ENCODE results near the gene CREB3L1. TPM values are rescaled to one million over a fixed set of nuclear protein-coding genes. Genes with fewer than 3 reads are reported as not detected.

Gene CREB3L1
- total RNA-seq, 1 donor from 2014 or later: 0.53 TPM

DNA sequence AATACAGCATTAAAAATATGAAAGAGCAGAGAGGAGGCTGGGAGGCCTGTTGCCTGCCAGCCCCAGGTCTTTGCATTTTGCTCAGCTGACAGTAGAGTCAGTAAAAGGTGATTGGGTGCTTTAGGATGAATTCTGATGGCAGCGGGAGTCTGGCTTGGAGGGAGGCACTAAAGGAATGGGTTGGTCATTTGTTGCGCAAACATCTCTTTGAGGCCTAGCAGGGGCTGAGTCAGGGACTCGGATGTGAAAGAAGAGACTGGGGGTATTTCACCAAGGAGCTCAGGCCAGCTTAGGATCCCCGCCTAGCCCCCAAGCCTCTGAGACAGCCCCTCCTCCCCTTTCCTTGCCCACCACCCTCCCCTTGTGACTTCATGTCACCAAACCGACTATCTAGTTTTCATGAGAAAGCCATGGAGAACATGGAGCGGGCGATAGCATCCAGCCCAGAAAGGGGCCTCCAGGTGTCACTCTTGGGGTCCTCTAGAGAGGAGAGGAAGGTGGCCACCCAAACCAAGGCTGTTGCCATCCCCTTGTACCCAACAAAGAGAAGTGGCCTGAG is 79.5 kb downstream of the CREB3L1 start:
- Histone ChIP-seq H3K4me3 (ENCODE audit: low read depth, low read length) (no peak overlapping the region), H3K27me3 (ENCODE audit: control insufficient read depth, insufficient read depth, low read length) (no peaks in the 10 kb centered on the region), H3K36me3 (ENCODE audit: control insufficient read depth, insufficient read depth, low read length) (peaks cover 4% of the 10 kb centered on the region)
- peak; percentile 84 for DNase-seq (ENCODE audit: low read depth)
- FAIRE-seq: no peak
- TF ChIP-seq, protein P1, sequence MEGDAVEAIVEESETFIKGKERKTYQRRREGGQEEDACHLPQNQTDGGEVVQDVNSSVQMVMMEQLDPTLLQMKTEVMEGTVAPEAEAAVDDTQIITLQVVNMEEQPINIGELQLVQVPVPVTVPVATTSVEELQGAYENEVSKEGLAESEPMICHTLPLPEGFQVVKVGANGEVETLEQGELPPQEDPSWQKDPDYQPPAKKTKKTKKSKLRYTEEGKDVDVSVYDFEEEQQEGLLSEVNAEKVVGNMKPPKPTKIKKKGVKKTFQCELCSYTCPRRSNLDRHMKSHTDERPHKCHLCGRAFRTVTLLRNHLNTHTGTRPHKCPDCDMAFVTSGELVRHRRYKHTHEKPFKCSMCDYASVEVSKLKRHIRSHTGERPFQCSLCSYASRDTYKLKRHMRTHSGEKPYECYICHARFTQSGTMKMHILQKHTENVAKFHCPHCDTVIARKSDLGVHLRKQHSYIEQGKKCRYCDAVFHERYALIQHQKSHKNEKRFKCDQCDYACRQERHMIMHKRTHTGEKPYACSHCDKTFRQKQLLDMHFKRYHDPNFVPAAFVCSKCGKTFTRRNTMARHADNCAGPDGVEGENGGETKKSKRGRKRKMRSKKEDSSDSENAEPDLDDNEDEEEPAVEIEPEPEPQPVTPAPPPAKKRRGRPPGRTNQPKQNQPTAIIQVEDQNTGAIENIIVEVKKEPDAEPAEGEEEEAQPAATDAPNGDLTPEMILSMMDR (IDR thresholded peaks at IDR 0.05; ENCODE audit: insufficient read depth, low read length, severe bottlenecking): no peak

DNA sequence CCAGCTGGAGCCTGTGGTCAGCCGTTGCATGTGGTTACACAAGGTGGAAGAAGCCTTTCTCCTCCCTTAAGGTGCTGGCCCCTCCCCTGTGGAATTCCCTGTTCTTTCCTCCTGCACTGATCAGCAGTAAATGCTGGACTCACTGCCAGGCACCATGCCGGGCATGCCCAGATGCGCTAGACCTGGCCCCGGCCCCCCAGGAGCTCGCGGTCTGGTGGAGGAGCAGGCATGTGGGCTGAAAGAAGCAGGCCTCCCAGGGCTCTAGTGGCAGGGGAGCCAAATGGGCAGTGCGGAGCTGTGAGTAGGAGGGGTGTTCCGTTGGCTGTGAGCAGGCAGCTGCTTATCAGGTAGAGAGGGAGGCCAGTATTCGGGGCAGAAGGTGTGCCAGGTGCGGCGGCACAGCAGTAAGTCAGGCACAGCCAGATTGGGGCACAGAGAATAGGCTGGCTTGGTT is 80.0 kb downstream of the CREB3L1 start:
- Histone ChIP-seq H3K27me3 (ENCODE audit: control insufficient read depth, insufficient read depth, low read length) (no peaks in the 10 kb centered on the region), H3K36me3 (ENCODE audit: control insufficient read depth, insufficient read depth, low read length) (peaks cover 4% of the 10 kb centered on the region), H3K4me3 (ENCODE audit: low read depth, low read length) (peak overlapping the region; percentile 20)
- TF ChIP-seq, protein P1 (IDR thresholded peaks at IDR 0.05; ENCODE audit: insufficient read depth, low read length, severe bottlenecking): no peak
- peak; percentile 67 for DNase-seq (ENCODE audit: low read depth)
- FAIRE-seq: no peak

DNA sequence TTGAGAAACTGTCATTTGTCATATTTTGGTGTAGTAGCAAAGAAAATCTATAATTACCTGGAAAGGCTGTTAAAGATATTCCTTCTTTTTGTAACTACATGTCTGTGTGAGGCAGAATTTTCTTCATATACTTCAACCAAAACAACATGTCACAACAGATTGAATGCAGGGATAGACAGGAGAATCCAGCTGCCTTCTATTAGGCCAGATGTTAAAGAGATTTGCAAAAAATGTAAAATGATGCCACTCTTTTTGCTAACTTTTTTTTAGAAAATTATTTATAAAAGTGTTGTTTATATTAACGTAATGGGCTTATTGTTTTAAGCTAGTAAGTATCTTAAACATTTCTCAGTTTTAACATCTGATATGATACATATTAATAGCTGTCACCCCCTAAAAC is 82.5 kb downstream of the CREB3L1 start:
- DNase-seq (ENCODE audit: low read depth) (no peak), FAIRE-seq (no peak)
- Histone ChIP-seq H3K36me3 (ENCODE audit: control insufficient read depth, insufficient read depth, low read length) (peaks cover 4% of the 10 kb centered on the region), H3K4me3 (ENCODE audit: low read depth, low read length) (no peak overlapping the region), H3K27me3 (ENCODE audit: control insufficient read depth, insufficient read depth, low read length) (no peaks in the 10 kb centered on the region)
- TF ChIP-seq, protein P1 (IDR thresholded peaks at IDR 0.05; ENCODE audit: insufficient read depth, low read length, severe bottlenecking): no peak

DNA sequence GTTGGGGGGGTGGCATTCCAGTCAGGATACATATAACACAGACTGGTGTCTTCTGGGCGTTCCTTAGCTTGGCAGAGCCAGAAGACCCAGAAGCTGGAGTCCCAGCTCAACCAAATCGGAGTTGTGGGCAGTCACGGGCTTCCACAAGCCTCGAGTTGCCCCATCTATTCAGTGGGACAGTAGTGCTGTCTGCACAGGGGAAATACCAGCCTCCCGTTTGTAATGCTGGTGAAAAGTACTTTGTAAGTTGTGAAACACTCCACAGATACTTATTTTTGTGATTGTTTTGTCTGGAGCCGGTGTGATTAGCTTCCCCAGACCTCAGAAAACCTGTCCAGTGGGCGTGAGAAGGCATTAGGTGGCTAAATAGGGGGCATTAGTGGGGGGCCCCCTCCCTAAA is 83.4 kb downstream of the CREB3L1 start:
- TF ChIP-seq, protein P1 (IDR thresholded peaks at IDR 0.05; ENCODE audit: insufficient read depth, low read length, severe bottlenecking): no peak
- Histone ChIP-seq H3K27me3 (ENCODE audit: control insufficient read depth, insufficient read depth, low read length) (no peaks in the 10 kb centered on the region), H3K4me3 (ENCODE audit: low read depth, low read length) (no peak overlapping the region), H3K36me3 (ENCODE audit: control insufficient read depth, insufficient read depth, low read length) (peaks cover 4% of the 10 kb centered on the region)
- DNase-seq (ENCODE audit: low read depth) (no peak), FAIRE-seq (no peak)

DNA sequence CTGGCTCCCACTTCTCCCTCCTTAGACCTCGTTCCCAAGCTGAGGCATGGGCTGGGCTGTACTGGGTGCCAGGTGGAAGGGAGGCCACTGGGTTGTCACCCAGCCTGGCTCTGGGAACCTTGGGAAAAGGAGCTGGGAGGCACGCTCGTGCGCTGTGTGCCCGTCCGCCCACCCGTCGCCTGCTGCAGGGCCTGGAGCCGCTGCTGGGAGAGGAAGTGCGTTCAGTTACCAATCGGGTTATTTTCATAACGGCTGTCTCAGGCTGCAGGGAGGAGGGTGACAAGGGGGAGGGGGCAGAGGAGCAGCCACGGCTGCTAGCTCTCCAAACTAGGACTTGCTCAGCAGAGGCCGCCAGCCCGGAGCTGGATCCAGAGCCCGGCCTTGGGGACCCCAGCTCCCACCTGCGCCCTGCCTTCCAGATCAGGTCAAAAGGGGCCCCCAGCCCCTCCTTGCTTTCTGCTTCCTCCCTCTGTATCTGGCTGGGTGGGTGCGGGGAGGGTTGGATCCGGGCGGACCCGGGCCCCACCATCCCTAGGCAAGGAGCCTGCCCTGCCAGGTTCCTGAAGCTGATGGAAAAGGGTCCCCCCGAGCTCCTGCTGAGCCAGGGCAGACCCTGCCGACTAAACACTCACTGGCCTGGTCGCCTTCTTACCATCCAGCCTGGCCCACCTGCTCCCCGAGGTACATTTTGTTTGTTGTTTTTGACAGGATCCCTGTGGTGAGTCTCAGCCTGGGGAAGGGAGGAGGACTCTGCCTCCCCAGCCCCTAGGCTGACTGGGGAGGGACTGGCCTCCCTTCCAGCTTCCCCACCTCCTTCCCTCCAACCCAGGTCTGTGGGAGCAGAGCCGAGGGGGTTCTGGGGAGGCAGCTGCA is 84.1 kb downstream of the CREB3L1 start:
- TF ChIP-seq, protein P1 (IDR thresholded peaks at IDR 0.05; ENCODE audit: insufficient read depth, low read length, severe bottlenecking): no peak
- Histone ChIP-seq H3K27me3 (ENCODE audit: control insufficient read depth, insufficient read depth, low read length) (no peaks in the 10 kb centered on the region), H3K4me3 (ENCODE audit: low read depth, low read length) (no peak overlapping the region), H3K36me3 (ENCODE audit: control insufficient read depth, insufficient read depth, low read length) (no peaks in the 10 kb centered on the region)
- FAIRE-seq (no peak), DNase-seq (ENCODE audit: low read depth) (no peak)

Data from bronchial epithelial cell (primary cell).